HG02763 (cell line): ENCODE measurements around the gene CAMTA1.

Experiments used
- ATAC-seq: cut with Tn5 transposase; IDR thresholded peaks from one replicate; pipeline ENCODE4 v1.9.1; 2021; ENCODE audit warnings: mild to moderate bottlenecking, moderate library complexity; ENCODE audit not compliant: unreplicated experiment

The CAMTA1 gene

GRCh38 chr1:6779089-6779805, 6.0 kb upstream of the CAMTA1 start:
- no peak for ATAC-seq

- no peak for ATAC-seq
Observed at GRCh38 chr1:6782151-6782550, 3.1 kb upstream of the CAMTA1 start.

GRCh38 chr1:6783221-6783620, 2.0 kb upstream of the CAMTA1 start:
- ATAC-seq, result no peak

- ATAC-seq, result peak; percentile 5
Observed at GRCh38 chr1:6783936-6784559, 1.2 kb upstream of the CAMTA1 start.

GRCh38 chr1:6784560-6785317, 515 bp upstream of the CAMTA1 start:
- ATAC-seq, result peak; percentile 68

DNA sequence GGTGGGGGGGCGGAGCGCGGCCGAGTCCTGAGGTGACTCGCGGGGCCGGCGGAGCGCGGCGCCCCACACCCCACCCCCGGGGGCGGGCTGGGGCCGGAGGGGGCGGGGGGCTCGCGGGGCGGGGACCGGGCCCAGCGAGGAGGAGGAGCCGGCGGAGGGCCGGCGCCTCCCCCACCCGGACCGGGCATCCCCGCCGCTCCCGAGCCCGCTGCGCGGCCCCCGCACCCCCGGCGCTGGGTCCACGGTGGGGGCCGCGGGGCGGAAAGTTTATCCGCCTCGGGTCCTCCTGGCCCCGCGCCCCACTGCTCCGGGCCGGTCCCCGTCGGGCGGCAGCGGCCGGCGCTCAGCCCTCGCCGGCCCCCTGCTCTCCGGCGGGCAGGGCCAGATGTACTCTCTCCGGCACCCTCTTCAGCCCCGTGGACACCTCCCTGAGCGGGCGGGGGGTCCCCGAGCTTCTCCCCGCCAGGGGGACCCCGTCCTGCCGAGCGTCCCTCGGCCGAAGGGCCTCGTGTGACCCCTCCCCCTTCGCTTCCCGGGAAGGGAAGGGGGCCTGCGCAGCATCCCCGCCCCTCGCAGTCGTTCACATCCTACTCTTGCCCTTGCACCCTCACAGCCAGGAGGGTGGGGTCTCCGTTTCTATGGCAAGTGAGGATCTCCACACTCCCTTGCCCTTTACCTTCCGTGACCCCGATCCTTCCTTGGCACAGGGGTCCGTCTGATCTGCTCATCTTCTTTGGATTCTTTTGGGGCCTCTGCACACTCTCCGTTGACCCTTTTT, 663 bp downstream of the CAMTA1 start:
- ATAC-seq, result peak; percentile 19

DNA sequence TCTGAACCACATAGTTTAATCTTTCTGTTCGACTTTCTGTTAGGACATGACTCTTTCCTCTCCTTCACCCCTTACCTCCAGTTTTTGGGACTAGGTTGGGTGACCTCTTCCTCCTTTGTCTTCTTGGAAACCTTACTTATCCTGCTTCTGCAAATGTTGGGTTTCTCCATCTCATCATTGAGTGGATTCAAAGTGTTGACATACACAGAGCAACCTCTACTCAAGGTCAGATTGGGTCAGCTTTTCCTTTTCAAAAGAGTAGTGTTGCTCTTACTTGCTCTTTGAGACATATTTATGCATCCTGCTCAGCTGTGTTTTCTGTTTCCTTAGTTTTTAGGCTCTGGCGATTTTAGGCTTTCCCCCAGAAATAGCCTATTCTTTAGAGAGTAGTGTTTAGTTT, 3.7 kb downstream of the CAMTA1 start:
- no peak for ATAC-seq

DNA sequence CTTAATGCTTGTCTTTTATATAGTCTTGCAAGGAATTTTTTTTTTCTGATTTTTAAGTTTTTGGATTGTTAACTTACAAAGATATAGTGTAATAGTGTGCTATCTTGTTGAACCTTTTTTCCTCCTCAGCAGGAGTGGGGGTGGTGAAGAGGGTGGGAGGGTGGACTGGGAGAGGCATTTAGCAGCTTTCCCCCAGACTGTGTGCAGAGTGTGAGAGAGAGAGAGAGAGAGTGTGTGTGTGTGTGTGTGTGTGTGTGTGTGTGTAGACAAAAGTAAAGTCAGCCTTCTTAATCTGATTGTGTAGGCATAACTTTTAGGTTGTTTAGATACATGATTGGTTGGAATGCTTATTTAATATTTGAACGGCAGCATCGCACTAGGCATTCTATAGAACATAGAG, 4.9 kb downstream of the CAMTA1 start:
- ATAC-seq, result no peak

DNA sequence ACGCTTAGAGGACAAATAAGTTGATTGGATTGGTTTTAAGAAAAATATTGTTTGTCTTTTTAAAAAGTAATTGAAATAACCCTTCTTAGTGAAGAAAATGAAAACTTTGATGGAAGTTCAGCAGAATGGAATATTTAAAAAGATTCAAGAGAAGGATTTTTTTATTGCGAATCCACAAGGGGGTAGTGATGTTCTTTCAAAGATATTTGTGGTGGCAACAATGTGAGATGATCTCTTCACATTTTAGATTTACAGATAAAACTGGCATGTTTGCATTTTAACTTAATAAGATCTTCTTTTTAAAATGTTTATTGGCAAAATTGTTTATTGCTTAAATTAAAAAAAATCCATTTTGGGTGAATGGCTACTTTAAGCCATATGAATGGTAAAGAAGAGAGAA, 8.9 kb downstream of the CAMTA1 start:
- ATAC-seq, result no peak

DNA sequence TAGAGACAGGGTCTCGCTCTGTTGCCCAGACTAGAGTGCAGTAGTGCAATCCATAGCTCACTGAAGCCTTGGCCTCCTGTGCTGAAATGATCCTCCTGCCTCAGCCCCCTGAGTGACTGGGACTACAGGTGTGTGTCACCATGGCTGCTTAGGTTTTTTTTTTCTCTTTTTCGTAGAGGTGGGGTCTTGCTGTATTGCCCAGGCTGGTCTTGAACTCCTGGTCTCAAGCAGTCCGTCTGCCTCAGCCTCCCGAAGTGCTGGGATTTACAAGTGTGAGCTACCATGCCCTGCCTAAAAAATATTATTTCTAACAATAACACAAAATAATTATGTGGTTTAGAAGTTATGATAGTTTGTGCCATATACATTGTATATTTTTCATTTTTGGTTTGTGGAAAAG, 9.9 kb downstream of the CAMTA1 start:
- ATAC-seq, result no peak

- no peak for ATAC-seq
Observed at GRCh38 chr1:6795661-6796060, 10.4 kb downstream of the CAMTA1 start.

DNA sequence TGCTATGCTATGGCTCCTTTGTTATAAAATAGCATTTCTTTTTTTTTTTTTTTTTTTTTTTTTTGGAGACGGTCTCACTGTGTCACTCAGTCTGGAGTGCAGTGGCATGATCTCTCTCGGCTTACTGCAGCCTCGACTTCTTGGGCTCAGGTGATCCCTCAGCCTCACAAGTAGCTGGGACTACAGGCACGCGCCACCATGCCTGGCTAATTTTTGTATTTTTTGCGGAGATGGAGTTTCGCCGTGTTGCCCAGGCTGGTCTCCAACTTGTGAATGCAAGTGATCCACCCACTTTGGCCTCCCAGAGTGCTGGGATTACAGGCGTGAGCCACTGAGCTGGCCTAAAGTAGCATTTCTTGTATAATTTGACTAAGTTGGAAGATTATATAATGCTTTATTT, 10.8 kb downstream of the CAMTA1 start:
- no peak for ATAC-seq

DNA sequence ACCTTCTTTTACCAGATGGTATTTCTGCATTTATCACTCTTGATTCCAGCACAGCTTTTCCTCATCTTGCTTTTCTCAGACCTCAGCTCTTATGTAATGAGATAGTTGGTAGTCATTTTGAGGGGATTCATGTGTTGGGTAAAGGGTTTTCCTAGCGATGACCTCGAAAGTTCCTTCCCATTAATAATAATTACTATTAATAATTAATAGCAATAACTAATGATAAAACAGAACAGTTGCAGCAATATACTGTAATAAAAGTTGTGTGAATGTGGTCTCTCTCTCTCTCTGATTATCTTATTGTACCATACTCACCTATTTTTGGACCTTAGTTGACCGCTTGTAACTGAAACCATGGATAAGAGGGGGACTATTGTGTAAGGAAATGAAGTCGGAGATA, 14.2 kb downstream of the CAMTA1 start:
- no peak for ATAC-seq

- ATAC-seq, result no peak
Observed at GRCh38 chr1:6800745-6801144, 15.5 kb downstream of the CAMTA1 start.

DNA sequence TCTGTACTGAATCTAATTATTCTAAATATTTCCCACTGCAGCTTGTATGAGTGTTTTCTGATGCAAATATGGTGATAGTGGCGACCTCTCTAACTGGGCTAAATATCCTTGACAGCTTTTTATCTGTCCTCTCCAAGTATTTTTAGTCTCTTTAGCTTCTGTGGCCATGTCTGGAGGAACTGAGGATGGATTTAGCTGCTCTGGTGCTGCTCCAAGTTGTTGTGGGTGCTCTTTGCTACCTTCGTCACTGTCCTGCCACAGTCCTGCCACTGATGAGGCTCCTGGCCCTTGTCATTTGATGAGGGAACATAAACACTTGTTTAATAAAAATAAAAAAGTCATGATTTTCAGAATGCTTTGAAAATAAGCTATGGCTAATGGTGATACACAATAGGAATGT, 15.9 kb downstream of the CAMTA1 start:
- ATAC-seq, result no peak

DNA sequence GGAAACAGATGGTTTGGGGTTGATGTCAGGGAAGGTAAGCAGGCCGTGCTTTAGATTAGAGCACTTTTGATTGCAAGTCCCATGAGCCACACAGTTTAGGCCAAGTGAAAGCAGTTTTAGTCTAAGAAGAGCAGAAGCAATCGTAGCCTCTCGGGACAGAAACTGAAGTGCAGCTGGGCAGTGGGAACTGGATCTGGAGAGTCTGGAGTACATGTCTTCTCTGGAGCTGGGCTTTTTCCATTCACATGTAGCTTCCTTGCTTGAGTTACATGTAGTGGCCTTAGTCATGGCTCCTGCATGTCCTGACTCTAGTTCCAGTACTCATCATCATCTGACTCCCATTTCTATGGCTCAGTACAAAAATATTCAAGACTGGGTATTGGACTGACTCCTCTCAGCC, 16.7 kb downstream of the CAMTA1 start:
- no peak for ATAC-seq

DNA sequence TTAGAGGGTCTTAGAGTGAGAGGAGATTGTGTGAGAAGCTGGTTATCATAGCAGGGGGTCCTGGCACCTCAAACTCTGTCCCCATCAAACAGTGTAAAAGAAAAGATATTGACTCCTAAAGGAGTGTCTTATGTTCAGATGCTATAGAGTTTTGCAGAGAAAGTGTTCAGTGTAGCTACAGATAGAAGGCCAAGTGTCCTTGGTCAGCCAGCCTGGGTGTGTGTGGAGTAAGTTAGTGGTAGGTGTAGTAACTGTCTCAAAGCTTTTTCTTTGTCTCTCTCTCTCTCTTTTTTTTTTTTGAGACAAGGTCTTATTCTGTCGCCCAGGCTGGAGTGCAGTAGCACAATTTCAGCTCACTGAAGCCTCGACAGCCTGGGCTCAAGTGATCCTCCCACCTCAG, 17.2 kb downstream of the CAMTA1 start:
- ATAC-seq, result no peak

GRCh38 chr1:6802893-6803292, 17.6 kb downstream of the CAMTA1 start:
- ATAC-seq, result no peak

- ATAC-seq, result no peak
Observed at GRCh38 chr1:6803357-6803756, 18.1 kb downstream of the CAMTA1 start.

- ATAC-seq, result no peak
Observed at GRCh38 chr1:6805004-6805416, 19.8 kb downstream of the CAMTA1 start.

- no peak for ATAC-seq
Observed at GRCh38 chr1:6807782-6808181, 22.5 kb downstream of the CAMTA1 start.
